GM21367 (cell line): ENCODE measurements around the gene C1QTNF12.
"Not testable (repeated sequence)": the region's sequence is repeated elsewhere in the genome, so short reads cannot be mapped to it uniquely, and the experiment has no call there.

ENCODE experiments used
- ATAC-seq: cut with Tn5 transposase; IDR thresholded peaks from one replicate; pipeline ENCODE4 v1.9.1; 2021; ENCODE audit not compliant: unreplicated experiment

The C1QTNF12 gene

GRCh38 chr1:1259951-1260600, 13.6 kb upstream of the C1QTNF12 start:
- no peak for ATAC-seq

GRCh38 chr1:1259540-1259939, 13.0 kb upstream of the C1QTNF12 start:
- ATAC-seq, result no peak

GRCh38 chr1:1259119-1259488, 12.6 kb upstream of the C1QTNF12 start:
- no peak for ATAC-seq

- ATAC-seq, result no peak
Measured at GRCh38 chr1:1256956-1257871, 10.7 kb upstream of the C1QTNF12 start.

- no peak for ATAC-seq
Measured at GRCh38 chr1:1255611-1256010, 9.1 kb upstream of the C1QTNF12 start.

GRCh38 chr1:1255078-1255477, 8.6 kb upstream of the C1QTNF12 start:
- ATAC-seq, result no peak

GRCh38 chr1:1254667-1254998, 8.1 kb upstream of the C1QTNF12 start:
- ATAC-seq, result no peak

- no peak for ATAC-seq
Measured at GRCh38 chr1:1253972-1254666, 7.6 kb upstream of the C1QTNF12 start.

- no peak for ATAC-seq
Measured at GRCh38 chr1:1253314-1253713, 6.8 kb upstream of the C1QTNF12 start.

GRCh38 chr1:1250786-1251284, 4.3 kb upstream of the C1QTNF12 start:
- no peak for ATAC-seq

- not testable (repeated sequence) for ATAC-seq
Measured at GRCh38 chr1:1248009-1248913, 1.7 kb upstream of the C1QTNF12 start.

GRCh38 chr1:1247341-1247913, 905 bp upstream of the C1QTNF12 start:
- ATAC-seq, result no peak

GRCh38 chr1:1245817-1246576, 525 bp downstream of the C1QTNF12 start:
- ATAC-seq, result no peak

- no peak for ATAC-seq
Measured at GRCh38 chr1:1245178-1245816, 1.2 kb downstream of the C1QTNF12 start.

GRCh38 chr1:1244192-1244811, 2.2 kb downstream of the C1QTNF12 start:
- no peak for ATAC-seq

- no peak for ATAC-seq
Measured at GRCh38 chr1:1243807-1244191, 2.7 kb downstream of the C1QTNF12 start.

- no peak for ATAC-seq
Measured at GRCh38 chr1:1243266-1243660, 3.3 kb downstream of the C1QTNF12 start.

GRCh38 chr1:1242461-1243265, 3.9 kb downstream of the C1QTNF12 start:
- no peak for ATAC-seq
